ENCODE measurements around the gene SLC25A17. TPM values are rescaled to one million over a fixed set of nuclear protein-coding genes. Genes with fewer than 3 reads are reported as not detected.
"Not testable (repeated sequence)": the region's sequence is repeated elsewhere in the genome, so short reads cannot be mapped to it uniquely, and the experiment has no call there.

SLC25A17 gene
- total RNA-seq, 1 experiment from 2014 or later: 46.8 TPM

GRCh38 chr22:40826984-40827741, 8.0 kb upstream of the SLC25A17 start:
- no peak overlapping the region for H3K4me3 ChIP-seq
- H3K9me3 ChIP-seq: no peaks in the 10 kb centered on the region
- H3K27me3 ChIP-seq: no peaks in the 10 kb centered on the region
- no peak for DNase-seq
- H3K36me3 ChIP-seq: peaks cover 89% of the 10 kb centered on the region

GRCh38 chr22:40826292-40826691, 7.1 kb upstream of the SLC25A17 start:
- H3K27me3 ChIP-seq, H3K9me3 ChIP-seq: not testable (repeated sequence)
- H3K36me3 ChIP-seq: peaks cover 81% of the 10 kb centered on the region

GRCh38 chr22:40823426-40823825, 4.3 kb upstream of the SLC25A17 start:
- Histone ChIP-seq H3K9me3 (no peaks in the 10 kb centered on the region), H3K4me3 (no peak overlapping the region), H3K27me3 (no peaks in the 10 kb centered on the region), H3K36me3 (peaks cover 53% of the 10 kb centered on the region)
- DNase-seq: no peak

More at GRCh38 chr22:40826292-40826691, 7.1 kb upstream of the SLC25A17 start:
- DNase-seq, H3K4me3 ChIP-seq: not testable (repeated sequence)

- H3K36me3 ChIP-seq: peaks cover 35% of the 10 kb centered on the region
- no peaks in the 10 kb centered on the region for H3K9me3 ChIP-seq
- H3K4me3 ChIP-seq: peak overlapping the region; percentile 93
- DNase-seq: no peak
- H3K27me3 ChIP-seq: no peaks in the 10 kb centered on the region
These were observed 524 bp upstream of the SLC25A17 start for GRCh38 chr22:40819599-40820140.

- no peaks in the 10 kb centered on the region for H3K9me3 ChIP-seq
- no peak for DNase-seq
These were observed 877 bp downstream of the SLC25A17 start for GRCh38 chr22:40818192-40818746.

GRCh38 chr22:40817737-40818136, 1.4 kb downstream of the SLC25A17 start:
- no peaks in the 10 kb centered on the region for H3K9me3 ChIP-seq
- no peak for DNase-seq
- H3K36me3 ChIP-seq: peaks cover 22% of the 10 kb centered on the region
- peak overlapping the region; percentile 93 for H3K4me3 ChIP-seq
- no peaks in the 10 kb centered on the region for H3K27me3 ChIP-seq

More at GRCh38 chr22:40818192-40818746, 877 bp downstream of the SLC25A17 start:
- Histone ChIP-seq H3K4me3 (peak overlapping the region; percentile 93), H3K27me3 (no peaks in the 10 kb centered on the region), H3K36me3 (peaks cover 27% of the 10 kb centered on the region)

- Histone ChIP-seq H3K4me3 (no peak overlapping the region), H3K27me3 (no peaks in the 10 kb centered on the region), H3K9me3 (no peaks in the 10 kb centered on the region), H3K36me3 (peaks cover 15% of the 10 kb centered on the region)
- no peak for DNase-seq
These were observed 5.2 kb downstream of the SLC25A17 start for GRCh38 chr22:40813912-40814315.

- Histone ChIP-seq H3K27me3 (no peaks in the 10 kb centered on the region), H3K4me3 (no peak overlapping the region)
These were observed 10.9 kb downstream of the SLC25A17 start for GRCh38 chr22:40808018-40808841.

GRCh38 chr22:40806711-40807110, 12.4 kb downstream of the SLC25A17 start:
- no peak for DNase-seq

More at GRCh38 chr22:40808018-40808841, 10.9 kb downstream of the SLC25A17 start:
- H3K9me3 ChIP-seq: no peaks in the 10 kb centered on the region
- H3K36me3 ChIP-seq: peaks cover 22% of the 10 kb centered on the region
- DNase-seq: no peak

GRCh38 chr22:40805699-40806203, 13.4 kb downstream of the SLC25A17 start:
- Histone ChIP-seq H3K27me3 (no peaks in the 10 kb centered on the region), H3K9me3 (no peaks in the 10 kb centered on the region), H3K4me3 (no peak overlapping the region), H3K36me3 (peaks cover 30% of the 10 kb centered on the region)
- DNase-seq: no peak

More at GRCh38 chr22:40806711-40807110, 12.4 kb downstream of the SLC25A17 start:
- H3K27me3 ChIP-seq: no peaks in the 10 kb centered on the region
- H3K36me3 ChIP-seq: peaks cover 30% of the 10 kb centered on the region
- H3K9me3 ChIP-seq: no peaks in the 10 kb centered on the region
- no peak overlapping the region for H3K4me3 ChIP-seq

- DNase-seq: no peak
- H3K4me3 ChIP-seq: no peak overlapping the region
These were observed 13.9 kb downstream of the SLC25A17 start for GRCh38 chr22:40805239-40805638.

GRCh38 chr22:40803321-40803720, 15.8 kb downstream of the SLC25A17 start:
- DNase-seq: no peak

More at GRCh38 chr22:40805239-40805638, 13.9 kb downstream of the SLC25A17 start:
- Histone ChIP-seq H3K27me3 (no peaks in the 10 kb centered on the region), H3K36me3 (peaks cover 30% of the 10 kb centered on the region), H3K9me3 (no peaks in the 10 kb centered on the region)

GRCh38 chr22:40799008-40799407, 20.1 kb downstream of the SLC25A17 start:
- no peaks in the 10 kb centered on the region for H3K27me3 ChIP-seq
- DNase-seq: no peak
- no peaks in the 10 kb centered on the region for H3K9me3 ChIP-seq
- H3K36me3 ChIP-seq: peaks cover 37% of the 10 kb centered on the region
- H3K4me3 ChIP-seq: no peak overlapping the region

More at GRCh38 chr22:40803321-40803720, 15.8 kb downstream of the SLC25A17 start:
- Histone ChIP-seq H3K9me3 (no peaks in the 10 kb centered on the region), H3K27me3 (no peaks in the 10 kb centered on the region), H3K4me3 (no peak overlapping the region), H3K36me3 (peaks cover 34% of the 10 kb centered on the region)

- DNase-seq: no peak
These were observed 21.7 kb downstream of the SLC25A17 start for GRCh38 chr22:40797427-40797826.

GRCh38 chr22:40792451-40792850, 26.7 kb downstream of the SLC25A17 start:
- Histone ChIP-seq H3K4me3 (no peak overlapping the region), H3K9me3 (no peaks in the 10 kb centered on the region), H3K36me3 (peaks cover 79% of the 10 kb centered on the region), H3K27me3 (no peaks in the 10 kb centered on the region)
- DNase-seq: no peak

More at GRCh38 chr22:40797427-40797826, 21.7 kb downstream of the SLC25A17 start:
- Histone ChIP-seq H3K27me3 (no peaks in the 10 kb centered on the region), H3K4me3 (no peak overlapping the region), H3K9me3 (no peaks in the 10 kb centered on the region), H3K36me3 (peaks cover 44% of the 10 kb centered on the region)

- peaks cover 78% of the 10 kb centered on the region for H3K36me3 ChIP-seq
- H3K9me3 ChIP-seq: no peaks in the 10 kb centered on the region
- no peak overlapping the region for H3K4me3 ChIP-seq
- no peak for DNase-seq
- H3K27me3 ChIP-seq: no peaks in the 10 kb centered on the region
These were observed 27.9 kb downstream of the SLC25A17 start for GRCh38 chr22:40791241-40791640.

All from MG63 (cell line).